Measurements from ENCODE around the gene PIR. TPM values are rescaled to one million over a fixed set of nuclear protein-coding genes. Genes with fewer than 3 reads are reported as not detected.

Gene PIR
- total and polyA plus RNA-seq, 9 of the 15 experiments (the other 6 are each of a cell fraction or from before 2014, with no cell fraction given): 7.5 to 29.8 (median 11.5) TPM

- POLR2A ChIA-PET: interaction anchor here (1.0 kb wide), 1 partner anchor 119 kb away, joined by 3 read pairs; no protein-coding TSS in a partner anchor
- no peaks in the 10 kb centered on the region for H3K9me3 ChIP-seq (replicated peaks; ENCODE audit: control insufficient read depth, insufficient read depth, low read depth, low read length)
- H3K36me3 ChIP-seq (ENCODE audit: control insufficient read depth, insufficient read depth, low read length): no peaks in the 10 kb centered on the region
- BruUV-seq (replicated peaks): no TSS peak
- no peak overlapping the region for H3K4me3 ChIP-seq
- H3K79me2 ChIP-seq (ENCODE audit: control insufficient read depth, insufficient read depth, low read length): no peaks in the 10 kb centered on the region
- no peak overlapping the region for H2AFZ ChIP-seq (ENCODE audit: low read depth, low read length)
- peaks cover 0 to 2% of the 10 kb centered on the region in 2 experiments; a peak in 2 of 5 replicates for H3K27me3 ChIP-seq (ENCODE audit: control insufficient read depth in 2 of 2, insufficient read depth in 2 of 2, low read length in 2 of 2)
- H3K27ac ChIP-seq (ENCODE audit: extremely low read depth, low read depth, low read length): no peak overlapping the region
- H3K9ac ChIP-seq (ENCODE audit: insufficient read depth in 1 of 2, low read depth in 2 of 2, low read length in 2 of 2): no peak overlapping the region
- WGBS (ENCODE audit: insufficient coverage, low coverage, missing lambda C conversion rate): 17% methylated on average over 2 of the region's 2 CpGs
- FAIRE-seq: peak; percentile 90
- no peaks in the 10 kb centered on the region for H4K20me1 ChIP-seq (replicated peaks; ENCODE audit: control insufficient read depth, insufficient read depth, low read length)
- ATAC-seq: peak; percentile 92
- H3K4me2 ChIP-seq (ENCODE audit: insufficient read depth, low read length): no peak overlapping the region
- DNase-seq (ENCODE audit: extremely low read depth in 1 of 4, low spot score in 3 of 4): peak; percentile 13 to 69 (median 22)
- intact Hi-C loops (cut with micrococcal nuclease) (loop anchor here (1.0 to 10.0 kb wide), 3 partner anchors 119 to 306 kb away; no protein-coding TSS in a partner anchor), in situ Hi-C loops (cut with MboI) (loop anchor here (10.0 to 25.0 kb wide), 2 partner anchors 113 to 216 kb away; no protein-coding TSS in a partner anchor)
- H3K4me1 ChIP-seq (replicated peaks in 1 of 2; ENCODE audit: control insufficient read depth in 2 of 2, insufficient read depth in 2 of 2, low read length in 2 of 2): no peaks in the 10 kb centered on the region
- CTCF ChIA-PET (ENCODE audit: low intra/inter-chr PET ratio): interaction anchor here (0.8 to 2.0 kb wide), 2 partner anchors 117 to 119 kb away, joined by 3 to 18 read pairs; no protein-coding TSS in a partner anchor
- H3K9me1 ChIP-seq (ENCODE audit: control insufficient read depth, insufficient read depth, low read length): no peaks in the 10 kb centered on the region
- TF ChIP-seq REST (IDR thresholded peaks at IDR 0.05; ENCODE audit: borderline replicate concordance) (peak; percentile 52), REST (CRISPR knock-in tag; IDR thresholded peaks at IDR 0.05; ENCODE audit: low read depth) (no peak), NR3C1 (CRISPR knock-in tag; IDR thresholded peaks at IDR 0.05) (no peak), ZMIZ1 (IDR thresholded peaks at IDR 0.05; ENCODE audit: low read depth in 2 of 2, low read length in 2 of 2) (no peak), DEAF1 (CRISPR knock-in tag; IDR thresholded peaks at IDR 0.05) (0 out of 2 replicates have a peak, but pooled peaks have one; percentile 11)
These were observed 144.1 kb downstream of the PIR start for GRCh38 chrX:15349046-15349445.
